GM23338 (cell line): ENCODE data around the gene NCR3LG1.

Experiments
- CREB1 ChIP-seq: fragments of 250-450 bp; sonication (Bioruptor Pico); IDR thresholded peaks from 2 replicates; pipeline ENCODE4 v1.5.0; 2020; ENCODE audit warnings: low read depth, mild to moderate bottlenecking, moderate library complexity
- EZH2 ChIP-seq: fragments of 200-600 bp; sonication (generic); IDR thresholded peaks from one replicate; pipeline ENCODE4 v1.8.0; 2017; ENCODE audit warnings: antibody characterized with exemption, mild to moderate bottlenecking, low read depth; ENCODE audit not compliant: unreplicated experiment
- EZH2phosphoT487 ChIP-seq: fragments of 200-600 bp; sonication (generic); IDR thresholded peaks from one replicate; pipeline ENCODE4 v1.8.1; 2018; ENCODE audit warnings: antibody characterized with exemption; ENCODE audit not compliant: unreplicated experiment
- JUNB ChIP-seq: IDR thresholded peaks from one replicate; pipeline ENCODE4 v1.6.1; 2016; ENCODE audit warnings: antibody characterized with exemption; ENCODE audit not compliant: unreplicated experiment
- POLR2AphosphoS5 ChIP-seq: IDR thresholded peaks from 2 replicates; pipeline ENCODE4 v1.6.1; 2016; ENCODE audit warnings: antibody characterized with exemption, low read depth
- STAT1 ChIP-seq: IDR thresholded peaks from one replicate; pipeline ENCODE4 v1.6.1; 2016; ENCODE audit warnings: antibody characterized with exemption; ENCODE audit not compliant: unreplicated experiment
- TF ChIP-seq, protein P1 (sequence below), 2 experiments: fragments of 200-600 bp in 1 of 2; sonication (generic) in 1 of 2; conservative IDR thresholded peaks; 2 replicates each; pipeline versions ENCODE4 v1.5.1 to v1.6.1; 2016 to 2017; ENCODE audit warnings: antibody characterized with exemption in 2 of 2, low read depth in 2 of 2, mild to moderate bottlenecking in 2 of 2, moderate library complexity in 1 of 2
- TF ChIP-seq, protein P2 (sequence below): fragments of 250-450 bp; sonication (Bioruptor Pico); IDR thresholded peaks from 2 replicates; pipeline ENCODE4 v1.5.0; 2020; ENCODE audit warnings: mild to moderate bottlenecking, moderate library complexity
- TF ChIP-seq, protein P3 (sequence below): IDR thresholded peaks from one replicate; pipeline ENCODE4 v1.6.1; 2018; ENCODE audit warnings: antibody characterized with exemption; ENCODE audit not compliant: unreplicated experiment

DNA sequence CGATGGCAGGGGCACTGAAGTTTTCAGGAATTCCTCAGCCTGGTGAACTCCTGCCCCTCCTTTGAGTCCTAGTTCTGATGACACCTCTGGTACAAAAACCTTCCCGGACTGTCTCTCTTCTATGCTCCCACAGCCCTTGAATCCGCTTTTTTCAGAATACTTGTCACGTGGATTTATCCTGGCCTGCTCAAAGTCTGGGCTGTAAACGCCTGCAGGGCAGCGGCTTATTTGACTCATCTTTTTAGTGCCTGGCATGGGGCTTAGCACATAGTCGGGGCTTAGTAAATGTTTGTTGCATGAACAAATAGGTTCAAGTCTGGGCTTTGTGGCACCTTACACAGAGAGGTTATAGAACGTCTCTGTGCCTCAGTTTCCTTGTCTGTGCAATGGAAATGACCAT is 50.2 kb downstream of the NCR3LG1 start:
- TF ChIP-seq, protein P1, sequence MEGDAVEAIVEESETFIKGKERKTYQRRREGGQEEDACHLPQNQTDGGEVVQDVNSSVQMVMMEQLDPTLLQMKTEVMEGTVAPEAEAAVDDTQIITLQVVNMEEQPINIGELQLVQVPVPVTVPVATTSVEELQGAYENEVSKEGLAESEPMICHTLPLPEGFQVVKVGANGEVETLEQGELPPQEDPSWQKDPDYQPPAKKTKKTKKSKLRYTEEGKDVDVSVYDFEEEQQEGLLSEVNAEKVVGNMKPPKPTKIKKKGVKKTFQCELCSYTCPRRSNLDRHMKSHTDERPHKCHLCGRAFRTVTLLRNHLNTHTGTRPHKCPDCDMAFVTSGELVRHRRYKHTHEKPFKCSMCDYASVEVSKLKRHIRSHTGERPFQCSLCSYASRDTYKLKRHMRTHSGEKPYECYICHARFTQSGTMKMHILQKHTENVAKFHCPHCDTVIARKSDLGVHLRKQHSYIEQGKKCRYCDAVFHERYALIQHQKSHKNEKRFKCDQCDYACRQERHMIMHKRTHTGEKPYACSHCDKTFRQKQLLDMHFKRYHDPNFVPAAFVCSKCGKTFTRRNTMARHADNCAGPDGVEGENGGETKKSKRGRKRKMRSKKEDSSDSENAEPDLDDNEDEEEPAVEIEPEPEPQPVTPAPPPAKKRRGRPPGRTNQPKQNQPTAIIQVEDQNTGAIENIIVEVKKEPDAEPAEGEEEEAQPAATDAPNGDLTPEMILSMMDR (conservative IDR thresholded peaks at IDR 0.05; ENCODE audit: low read depth in 2 of 2): no peak
- TF ChIP-seq EZH2phosphoT487: no peak
- no peak for TF ChIP-seq STAT1
- no peak for TF ChIP-seq POLR2AphosphoS5
- TF ChIP-seq, protein P2, sequence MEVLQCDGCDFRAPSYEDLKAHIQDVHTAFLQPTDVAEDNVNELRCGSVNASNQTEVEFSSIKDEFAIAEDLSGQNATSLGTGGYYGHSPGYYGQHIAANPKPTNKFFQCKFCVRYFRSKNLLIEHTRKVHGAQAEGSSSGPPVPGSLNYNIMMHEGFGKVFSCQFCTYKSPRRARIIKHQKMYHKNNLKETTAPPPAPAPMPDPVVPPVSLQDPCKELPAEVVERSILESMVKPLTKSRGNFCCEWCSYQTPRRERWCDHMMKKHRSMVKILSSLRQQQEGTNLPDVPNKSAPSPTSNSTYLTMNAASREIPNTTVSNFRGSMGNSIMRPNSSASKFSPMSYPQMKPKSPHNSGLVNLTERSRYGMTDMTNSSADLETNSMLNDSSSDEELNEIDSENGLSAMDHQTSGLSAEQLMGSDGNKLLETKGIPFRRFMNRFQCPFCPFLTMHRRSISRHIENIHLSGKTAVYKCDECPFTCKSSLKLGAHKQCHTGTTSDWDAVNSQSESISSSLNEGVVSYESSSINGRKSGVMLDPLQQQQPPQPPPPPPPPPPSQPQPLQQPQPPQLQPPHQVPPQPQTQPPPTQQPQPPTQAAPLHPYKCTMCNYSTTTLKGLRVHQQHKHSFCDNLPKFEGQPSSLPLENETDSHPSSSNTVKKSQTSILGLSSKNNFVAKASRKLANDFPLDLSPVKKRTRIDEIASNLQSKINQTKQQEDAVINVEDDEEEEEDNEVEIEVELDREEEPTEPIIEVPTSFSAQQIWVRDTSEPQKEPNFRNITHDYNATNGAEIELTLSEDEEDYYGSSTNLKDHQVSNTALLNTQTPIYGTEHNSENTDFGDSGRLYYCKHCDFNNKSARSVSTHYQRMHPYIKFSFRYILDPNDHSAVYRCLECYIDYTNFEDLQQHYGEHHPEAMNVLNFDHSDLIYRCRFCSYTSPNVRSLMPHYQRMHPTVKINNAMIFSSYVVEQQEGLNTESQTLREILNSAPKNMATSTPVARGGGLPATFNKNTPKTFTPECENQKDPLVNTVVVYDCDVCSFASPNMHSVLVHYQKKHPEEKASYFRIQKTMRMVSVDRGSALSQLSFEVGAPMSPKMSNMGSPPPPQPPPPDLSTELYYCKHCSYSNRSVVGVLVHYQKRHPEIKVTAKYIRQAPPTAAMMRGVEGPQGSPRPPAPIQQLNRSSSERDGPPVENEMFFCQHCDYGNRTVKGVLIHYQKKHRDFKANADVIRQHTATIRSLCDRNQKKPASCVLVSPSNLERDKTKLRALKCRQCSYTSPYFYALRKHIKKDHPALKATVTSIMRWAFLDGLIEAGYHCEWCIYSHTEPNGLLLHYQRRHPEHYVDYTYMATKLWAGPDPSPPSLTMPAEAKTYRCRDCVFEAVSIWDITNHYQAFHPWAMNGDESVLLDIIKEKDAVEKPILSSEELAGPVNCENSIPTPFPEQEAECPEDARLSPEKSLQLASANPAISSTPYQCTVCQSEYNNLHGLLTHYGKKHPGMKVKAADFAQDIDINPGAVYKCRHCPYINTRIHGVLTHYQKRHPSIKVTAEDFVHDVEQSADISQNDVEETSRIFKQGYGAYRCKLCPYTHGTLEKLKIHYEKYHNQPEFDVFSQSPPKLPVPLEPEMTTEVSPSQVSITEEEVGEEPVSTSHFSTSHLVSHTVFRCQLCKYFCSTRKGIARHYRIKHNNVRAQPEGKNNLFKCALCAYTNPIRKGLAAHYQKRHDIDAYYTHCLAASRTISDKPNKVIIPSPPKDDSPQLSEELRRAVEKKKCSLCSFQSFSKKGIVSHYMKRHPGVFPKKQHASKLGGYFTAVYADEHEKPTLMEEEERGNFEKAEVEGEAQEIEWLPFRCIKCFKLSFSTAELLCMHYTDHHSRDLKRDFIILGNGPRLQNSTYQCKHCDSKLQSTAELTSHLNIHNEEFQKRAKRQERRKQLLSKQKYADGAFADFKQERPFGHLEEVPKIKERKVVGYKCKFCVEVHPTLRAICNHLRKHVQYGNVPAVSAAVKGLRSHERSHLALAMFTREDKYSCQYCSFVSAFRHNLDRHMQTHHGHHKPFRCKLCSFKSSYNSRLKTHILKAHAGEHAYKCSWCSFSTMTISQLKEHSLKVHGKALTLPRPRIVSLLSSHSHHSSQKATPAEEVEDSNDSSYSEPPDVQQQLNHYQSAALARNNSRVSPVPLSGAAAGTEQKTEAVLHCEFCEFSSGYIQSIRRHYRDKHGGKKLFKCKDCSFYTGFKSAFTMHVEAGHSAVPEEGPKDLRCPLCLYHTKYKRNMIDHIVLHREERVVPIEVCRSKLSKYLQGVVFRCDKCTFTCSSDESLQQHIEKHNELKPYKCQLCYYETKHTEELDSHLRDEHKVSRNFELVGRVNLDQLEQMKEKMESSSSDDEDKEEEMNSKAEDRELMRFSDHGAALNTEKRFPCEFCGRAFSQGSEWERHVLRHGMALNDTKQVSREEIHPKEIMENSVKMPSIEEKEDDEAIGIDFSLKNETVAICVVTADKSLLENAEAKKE (CRISPR knock-in tag): no peak
- no peak for TF ChIP-seq CREB1 (CRISPR knock-in tag)
- TF ChIP-seq EZH2: no peak
- TF ChIP-seq JUNB: no peak
- TF ChIP-seq, protein P3, sequence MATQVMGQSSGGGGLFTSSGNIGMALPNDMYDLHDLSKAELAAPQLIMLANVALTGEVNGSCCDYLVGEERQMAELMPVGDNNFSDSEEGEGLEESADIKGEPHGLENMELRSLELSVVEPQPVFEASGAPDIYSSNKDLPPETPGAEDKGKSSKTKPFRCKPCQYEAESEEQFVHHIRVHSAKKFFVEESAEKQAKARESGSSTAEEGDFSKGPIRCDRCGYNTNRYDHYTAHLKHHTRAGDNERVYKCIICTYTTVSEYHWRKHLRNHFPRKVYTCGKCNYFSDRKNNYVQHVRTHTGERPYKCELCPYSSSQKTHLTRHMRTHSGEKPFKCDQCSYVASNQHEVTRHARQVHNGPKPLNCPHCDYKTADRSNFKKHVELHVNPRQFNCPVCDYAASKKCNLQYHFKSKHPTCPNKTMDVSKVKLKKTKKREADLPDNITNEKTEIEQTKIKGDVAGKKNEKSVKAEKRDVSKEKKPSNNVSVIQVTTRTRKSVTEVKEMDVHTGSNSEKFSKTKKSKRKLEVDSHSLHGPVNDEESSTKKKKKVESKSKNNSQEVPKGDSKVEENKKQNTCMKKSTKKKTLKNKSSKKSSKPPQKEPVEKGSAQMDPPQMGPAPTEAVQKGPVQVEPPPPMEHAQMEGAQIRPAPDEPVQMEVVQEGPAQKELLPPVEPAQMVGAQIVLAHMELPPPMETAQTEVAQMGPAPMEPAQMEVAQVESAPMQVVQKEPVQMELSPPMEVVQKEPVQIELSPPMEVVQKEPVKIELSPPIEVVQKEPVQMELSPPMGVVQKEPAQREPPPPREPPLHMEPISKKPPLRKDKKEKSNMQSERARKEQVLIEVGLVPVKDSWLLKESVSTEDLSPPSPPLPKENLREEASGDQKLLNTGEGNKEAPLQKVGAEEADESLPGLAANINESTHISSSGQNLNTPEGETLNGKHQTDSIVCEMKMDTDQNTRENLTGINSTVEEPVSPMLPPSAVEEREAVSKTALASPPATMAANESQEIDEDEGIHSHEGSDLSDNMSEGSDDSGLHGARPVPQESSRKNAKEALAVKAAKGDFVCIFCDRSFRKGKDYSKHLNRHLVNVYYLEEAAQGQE: no peak
